ENCODE measurements around the gene RAI14.
A peak's percentile ranks its signal among the peaks of the same experiment; 100 is the strongest.

The RAI14 gene

DNA sequence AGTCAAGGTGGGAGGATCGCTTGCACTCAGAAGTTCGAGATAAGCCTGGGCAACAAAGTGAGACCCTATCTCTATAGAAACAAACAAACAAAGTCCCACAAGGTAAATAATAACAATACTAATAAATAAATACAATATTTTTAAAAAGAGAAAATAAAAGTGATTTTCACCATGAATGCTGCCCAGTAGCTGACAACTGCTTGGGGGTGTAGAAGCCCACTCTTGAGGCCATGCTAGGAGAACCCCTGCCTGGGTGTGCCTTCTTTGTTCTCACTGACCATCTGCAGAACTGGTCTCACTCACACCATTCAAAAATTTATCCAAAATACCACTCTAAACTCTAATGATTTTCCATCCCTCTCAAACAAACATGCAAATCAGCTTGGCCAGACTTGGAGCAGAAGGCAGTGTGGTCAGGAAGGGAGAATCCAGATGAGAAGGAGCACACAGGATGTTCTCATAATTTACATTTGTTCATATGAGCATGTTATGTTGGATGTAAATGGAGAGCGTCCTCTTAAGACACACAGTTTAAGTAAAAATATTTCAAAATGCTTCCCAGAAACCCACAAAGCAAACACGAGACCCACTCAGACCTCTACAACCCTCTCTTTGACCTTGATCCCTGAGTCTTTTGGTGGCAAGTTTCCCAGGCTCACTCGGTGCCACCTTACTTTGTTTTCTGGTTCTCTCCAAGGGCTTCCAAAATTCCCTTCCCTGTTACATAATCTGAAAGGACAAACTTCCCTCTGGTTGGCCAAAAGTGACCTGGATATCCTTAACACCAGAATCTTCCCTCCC, 7.9 kb upstream of the RAI14 start:
- DNase-seq, result no peak

DNA sequence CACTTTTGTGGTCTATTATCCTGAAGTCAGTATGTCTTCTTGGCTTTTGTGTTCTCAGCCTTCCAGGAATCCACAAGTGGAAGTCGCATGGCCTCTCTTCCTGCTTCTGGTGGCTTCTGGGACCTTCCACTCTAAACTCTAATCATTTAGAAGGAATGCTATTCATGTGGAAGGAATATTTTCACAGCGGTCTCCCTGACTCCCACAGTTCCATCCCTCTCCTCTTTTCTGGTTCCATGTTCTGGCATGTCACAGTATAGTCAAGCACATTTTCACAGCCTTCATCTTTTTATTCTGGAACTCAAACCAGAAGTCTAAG, 7.3 kb upstream of the RAI14 start:
- no peak for DNase-seq

DNA sequence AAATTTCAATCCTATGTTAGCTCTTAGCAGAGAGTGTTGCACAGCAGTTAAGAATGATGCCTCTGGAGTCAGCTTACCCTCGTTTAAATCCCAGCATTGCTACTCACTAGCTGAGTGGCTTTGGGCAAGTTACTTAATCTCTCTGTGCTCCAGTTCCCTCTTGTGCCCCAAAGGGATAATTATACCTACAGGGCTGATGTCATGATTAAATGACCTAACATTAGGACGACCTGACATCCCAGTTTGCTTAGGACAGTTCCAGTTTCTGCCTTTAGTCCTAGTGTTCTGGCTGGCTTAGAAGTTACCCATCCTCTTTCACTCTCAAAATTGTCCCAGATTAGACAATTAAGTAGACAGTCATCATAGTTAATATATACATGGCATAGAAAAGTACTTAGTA, 4.3 kb upstream of the RAI14 start:
- no peak for DNase-seq

DNA sequence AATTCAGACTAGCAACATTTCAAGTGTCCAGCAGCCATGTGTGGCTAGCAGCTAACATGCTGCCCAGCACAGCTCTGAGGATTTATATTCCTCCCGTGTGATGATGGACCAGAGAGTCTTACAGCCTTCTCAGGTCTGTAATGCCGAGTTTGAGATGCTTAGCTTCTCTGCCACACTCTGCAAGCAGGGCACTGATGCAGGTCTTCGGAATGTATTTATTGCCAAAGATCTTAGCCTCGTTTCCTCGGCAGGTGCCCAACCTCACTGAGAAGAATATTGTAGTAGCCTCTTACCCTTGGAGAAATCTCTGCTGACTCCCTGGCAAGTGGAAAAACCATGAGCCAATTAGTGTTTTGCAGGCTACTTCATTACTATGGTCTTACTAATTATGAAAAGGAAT, 3.7 kb upstream of the RAI14 start:
- DNase-seq, result no peak

DNA sequence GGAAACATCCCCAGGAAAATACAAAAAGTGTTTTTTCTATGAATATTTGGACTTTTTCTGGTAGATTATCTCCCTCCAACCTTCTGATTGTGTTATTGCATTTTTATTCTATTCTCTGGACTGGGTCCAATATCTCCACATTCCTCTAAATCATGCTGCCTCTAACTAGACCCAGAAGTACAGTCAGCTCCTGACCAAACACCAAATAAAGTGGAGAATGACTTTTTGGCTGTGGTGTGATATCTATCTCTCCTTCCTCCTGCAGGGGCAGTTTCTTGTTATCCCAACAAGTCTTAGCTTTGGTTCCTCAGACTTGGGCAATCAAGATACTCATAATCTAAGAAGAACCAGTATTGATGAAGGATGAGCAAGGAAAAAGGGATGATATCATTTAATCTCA, 3.2 kb upstream of the RAI14 start:
- no peak for DNase-seq

DNA sequence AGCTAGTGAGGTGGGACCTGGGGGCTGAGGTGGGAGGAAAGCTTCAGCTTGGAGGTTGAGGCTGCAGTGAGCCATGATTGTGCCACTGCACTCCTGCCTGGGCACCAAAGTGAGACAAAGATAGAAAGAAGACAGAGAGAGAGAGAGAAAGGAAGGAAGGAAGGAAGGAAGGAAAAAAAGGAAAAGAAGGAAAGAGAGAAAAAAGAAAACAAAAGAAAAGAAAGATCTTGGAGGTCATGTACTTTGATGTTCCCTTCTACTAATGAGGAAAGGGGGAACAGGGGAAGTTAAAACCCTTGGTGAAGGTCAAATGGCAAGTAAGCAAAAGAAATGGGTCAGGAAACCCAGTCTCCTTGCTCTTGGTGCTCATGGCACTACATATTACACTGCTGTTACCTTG, 2.4 kb upstream of the RAI14 start:
- no peak for DNase-seq

DNA sequence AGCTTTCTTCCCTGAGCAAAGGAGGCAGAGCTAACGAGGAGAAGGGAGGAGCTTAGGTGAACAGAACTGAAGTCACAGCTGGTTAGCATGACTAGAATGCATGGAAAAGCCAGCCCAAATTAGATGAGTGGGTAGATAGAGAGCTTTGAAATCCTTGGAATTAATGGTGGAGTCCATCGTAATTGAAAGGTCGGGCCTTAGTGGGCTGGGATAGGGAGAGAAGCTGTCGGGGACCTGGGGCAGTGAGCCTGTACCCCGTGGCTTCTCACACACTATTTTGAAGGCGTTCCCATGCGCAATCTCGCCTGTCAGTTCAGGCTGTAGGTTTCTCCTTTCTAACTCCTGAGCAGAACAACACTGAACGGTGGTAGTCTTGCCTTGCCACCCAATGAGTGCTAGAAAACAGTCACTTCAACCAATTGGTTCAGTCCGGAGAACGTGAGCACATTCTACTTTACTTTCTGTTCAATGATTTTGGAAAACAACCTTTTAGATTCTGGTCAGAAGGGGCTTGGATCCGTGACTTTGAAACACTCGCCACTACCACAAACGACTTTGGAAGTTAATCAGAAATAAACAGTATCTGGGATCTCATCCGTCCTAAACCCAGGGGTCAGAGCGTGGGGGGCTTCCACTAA, 655 bp upstream of the RAI14 start:
- peak; percentile 35 for DNase-seq

DNA sequence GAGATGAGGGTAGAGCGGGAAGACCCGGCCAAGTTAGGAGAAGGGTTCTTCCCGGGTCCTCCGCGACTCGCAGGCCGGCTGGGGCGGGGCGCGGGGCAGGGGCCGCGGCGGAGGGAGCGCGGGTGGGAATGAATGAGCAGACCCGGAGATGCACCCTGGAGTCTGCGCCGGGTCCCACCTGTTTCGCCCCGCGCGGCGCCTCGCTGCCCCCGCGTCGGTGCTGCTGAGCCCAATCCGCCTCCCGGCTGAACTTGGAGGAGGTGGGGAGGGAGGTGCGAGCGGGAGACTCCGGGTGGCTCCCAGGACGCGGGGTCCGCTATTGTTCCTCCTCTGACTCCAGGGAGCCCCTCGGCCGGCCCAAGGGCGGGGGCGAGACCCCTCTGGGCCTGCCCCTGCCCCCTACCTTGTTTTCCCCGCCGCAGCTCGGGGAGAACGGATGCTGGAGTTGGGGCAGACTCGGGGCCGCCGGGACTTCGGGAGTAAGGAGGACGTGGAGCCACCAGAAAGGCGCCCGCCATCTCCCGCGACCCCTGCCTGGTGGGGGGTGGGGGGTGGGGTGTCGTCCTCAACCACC, 659 bp downstream of the RAI14 start:
- DNase-seq, result peak; percentile 43

DNA sequence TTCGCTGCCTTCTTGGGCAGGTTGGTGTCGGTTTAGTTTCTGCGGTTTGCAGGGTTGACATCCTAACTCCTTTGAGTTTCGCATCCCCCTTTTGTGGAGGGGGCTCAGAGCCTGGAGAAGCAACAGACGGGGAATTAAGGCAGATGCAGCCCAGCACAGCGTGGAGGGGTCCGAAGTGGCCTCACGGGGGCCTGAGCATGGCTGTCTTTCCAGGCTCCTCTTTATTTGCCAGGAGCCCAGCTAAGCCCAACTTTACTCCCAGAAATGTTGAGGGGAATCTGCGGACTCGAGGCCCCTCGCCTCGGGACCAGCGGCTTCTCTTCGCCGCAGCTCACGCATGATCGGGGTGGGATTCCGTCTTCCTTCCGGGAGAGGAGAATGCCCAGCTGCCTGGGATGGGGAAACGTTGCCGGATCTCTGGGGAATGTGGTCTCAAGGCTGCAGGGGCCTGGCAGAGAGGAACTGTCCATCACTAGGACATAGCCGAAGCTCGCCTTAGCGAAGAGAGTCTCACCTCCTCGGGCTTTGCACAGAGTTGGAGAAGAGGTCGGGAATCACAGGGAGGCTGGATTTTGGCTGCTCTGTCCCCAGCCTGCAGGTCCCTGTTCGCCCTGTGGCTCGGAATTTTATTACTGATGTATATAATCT, 1.3 kb downstream of the RAI14 start:
- no peak for DNase-seq

DNA sequence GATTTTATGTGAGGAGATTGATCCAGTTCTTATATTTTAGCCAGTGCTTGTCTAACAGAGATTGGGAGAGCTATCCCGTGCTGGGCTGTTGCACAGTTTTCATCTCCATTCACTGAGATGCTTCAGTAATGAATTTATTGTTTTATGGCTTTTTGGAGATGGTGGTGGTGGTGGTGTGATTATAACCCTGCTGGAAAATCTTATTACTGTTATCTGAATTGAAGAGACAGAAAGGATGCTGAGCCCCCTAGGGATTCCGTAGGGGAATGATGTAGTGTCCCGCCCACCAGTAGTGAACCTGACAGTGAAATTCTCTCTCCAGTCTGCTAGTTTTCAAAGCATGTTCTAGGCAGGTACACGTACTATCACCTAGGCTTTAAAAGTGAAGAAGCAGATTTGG, 1.9 kb downstream of the RAI14 start:
- DNase-seq, result no peak

DNA sequence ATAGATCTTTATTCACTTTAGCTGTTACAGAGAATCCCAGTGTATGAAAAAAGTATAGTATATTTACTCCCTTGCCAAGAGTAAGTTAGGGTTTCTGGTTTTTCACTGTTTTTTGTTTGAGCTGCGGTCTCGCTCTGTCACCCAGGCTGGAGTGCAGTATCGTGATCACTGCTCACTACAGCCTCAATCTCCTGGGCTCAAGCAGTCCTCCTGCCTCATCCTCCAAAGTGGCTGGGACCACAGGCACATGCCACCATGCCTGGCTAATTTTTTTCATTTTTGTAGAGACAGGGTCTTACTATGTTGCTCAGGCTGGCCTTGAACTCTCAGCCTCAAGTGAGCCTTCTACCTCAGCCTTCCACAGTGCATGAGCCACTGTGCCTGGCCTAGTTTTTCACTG, 3.0 kb downstream of the RAI14 start:
- no peak for DNase-seq

DNA sequence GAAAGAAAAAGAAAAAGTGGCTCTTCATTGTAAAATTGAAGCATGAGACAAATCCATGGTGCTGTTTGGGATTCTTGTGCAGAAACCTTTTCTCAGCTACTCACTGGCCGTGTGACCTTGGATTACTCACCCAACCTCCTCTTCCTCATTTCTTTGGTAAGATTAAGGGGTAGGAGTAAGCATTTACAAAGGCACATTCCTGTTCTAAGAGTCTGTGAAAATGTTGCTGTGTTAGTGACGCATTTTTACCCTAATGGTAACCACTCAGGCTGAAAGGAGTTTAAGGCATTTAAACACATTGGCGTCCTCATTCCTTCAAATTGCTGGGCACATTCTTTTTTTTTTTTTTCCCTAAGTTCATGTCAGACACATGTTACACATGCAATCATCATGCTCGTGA, 4.3 kb downstream of the RAI14 start:
- DNase-seq, result no peak

DNA sequence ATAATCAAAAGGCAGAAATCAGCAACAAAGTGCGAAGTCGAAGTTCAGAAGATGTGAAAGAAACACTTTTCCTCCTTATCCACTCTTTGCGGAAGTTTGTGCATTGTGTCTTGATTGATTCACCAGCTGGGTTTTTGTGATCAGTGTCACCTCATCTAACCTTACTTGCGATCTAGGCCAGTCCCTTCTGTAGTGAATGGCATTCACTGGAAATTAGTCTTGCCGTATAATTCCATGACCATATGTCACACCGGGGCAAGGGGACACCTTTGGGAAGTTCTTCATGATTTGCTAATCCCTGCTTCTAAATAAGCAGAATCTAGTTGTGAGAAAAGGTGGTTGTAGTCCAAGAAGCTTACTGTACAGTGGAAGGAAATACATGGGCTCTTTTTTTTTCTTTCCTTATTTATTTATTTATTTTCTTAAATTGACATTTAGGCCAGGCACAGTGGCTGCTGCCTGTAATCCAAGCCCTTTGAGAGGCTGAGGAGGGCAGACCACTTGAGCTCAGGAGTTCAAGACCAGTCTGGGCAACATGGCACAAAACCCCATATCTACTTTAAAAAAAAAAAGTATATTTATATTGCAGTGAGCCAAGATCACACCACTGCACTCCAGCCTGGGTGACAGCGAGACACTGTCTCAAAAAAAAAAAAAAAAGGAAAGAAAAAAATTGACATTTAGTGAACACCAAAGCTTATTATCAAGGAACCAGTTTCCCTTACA, 7.8 kb downstream of the RAI14 start:
- no peak for DNase-seq

DNA sequence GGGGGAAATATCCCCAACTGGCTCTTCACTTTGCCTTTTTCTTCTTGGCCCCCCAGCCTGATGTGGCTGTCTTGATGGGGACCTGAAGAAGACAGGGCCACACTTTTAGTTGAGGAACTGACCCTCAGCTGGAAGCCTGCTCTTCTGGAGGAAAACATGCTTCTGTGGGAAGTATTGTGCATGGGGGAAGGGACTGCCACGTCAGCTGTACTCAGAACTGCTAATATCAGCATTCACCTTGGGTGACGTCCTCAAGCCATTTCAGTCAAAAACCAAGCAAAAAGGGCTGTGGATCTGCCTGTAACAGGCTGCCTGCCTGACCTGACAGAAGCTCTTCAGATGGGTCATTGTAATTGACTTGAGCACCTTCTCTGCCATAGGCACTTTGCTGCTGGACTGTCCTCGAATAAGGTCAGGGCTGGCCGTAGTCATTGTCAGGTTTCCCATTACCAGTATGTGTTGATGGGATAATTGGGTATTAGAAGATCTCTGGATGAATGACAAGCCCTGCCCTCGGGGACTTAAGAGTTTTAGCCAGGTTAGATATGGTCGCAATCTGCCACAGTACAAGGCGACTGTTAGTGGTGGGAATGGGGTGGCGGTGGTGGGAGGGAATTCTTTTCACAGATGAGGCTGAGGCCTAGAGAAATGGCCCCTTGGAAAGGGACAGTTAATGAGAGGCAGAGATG, 10.4 kb downstream of the RAI14 start:
- no peak for DNase-seq

DNA sequence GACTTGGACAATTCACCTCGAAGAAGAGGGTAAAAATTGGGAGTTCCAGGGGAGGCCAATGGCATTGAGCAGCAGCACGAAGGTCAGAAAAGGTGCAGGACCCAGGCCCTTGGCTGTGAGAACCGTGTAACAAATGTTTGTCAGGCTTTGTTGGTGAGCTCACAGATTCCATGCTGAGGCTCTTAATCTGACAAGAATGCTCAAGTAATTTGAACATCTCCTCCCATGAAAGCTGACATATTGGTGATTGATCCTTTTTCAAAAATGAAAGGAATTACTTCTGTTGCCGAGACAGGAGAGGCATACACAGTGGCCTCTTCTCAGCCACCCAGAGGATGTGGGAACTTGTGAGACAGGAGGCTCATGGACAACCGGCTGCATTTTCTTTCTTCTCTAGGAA, 11.6 kb downstream of the RAI14 start:
- no peak for DNase-seq

DNA sequence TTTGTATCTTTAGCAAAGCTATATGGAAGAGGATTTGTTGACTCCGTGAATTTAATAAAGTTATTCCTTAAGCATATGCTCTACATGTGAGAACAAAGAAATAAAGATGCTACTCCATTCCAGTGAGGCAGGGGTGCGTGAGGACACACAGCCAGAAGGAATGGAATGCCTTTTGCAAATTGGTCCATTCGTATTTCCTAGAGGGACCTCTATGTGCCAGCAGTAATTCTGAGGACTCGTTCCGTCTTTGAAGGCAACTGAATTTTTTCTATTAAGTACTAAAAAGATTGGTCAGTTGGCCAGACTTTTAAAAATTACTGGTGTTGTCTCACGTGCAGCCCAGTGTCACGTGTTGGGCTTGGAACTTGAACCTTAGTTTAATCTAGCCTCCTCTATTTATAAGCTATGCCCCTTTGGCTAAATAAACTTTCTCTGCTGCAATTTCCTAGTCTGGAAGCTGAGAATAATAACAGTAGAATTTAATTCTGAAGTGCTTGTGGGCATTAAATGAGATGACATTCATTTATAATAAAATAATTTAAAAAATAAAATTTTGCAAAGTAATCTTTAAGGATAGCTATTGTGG, 13.9 kb downstream of the RAI14 start:
- no peak for DNase-seq

DNA sequence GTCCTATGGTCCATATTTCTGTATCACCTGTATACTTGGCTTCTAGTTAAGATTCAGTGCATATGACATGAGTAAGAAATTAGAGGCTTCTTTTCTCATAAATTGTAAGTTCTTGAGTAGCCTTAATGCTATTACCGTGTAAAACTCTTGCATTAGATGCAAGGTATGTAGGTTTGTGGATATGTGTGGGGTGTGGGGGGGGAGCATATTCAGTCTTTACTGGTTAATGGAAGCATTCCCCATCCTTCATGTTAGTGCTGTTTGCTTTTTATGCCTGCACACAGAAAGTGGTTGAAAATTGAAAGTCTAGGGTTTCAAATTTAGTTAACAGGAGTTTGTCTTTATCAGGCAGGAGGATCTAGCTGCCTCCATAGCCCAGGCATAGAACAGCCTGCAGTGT, 16.1 kb downstream of the RAI14 start:
- DNase-seq, result no peak

DNA sequence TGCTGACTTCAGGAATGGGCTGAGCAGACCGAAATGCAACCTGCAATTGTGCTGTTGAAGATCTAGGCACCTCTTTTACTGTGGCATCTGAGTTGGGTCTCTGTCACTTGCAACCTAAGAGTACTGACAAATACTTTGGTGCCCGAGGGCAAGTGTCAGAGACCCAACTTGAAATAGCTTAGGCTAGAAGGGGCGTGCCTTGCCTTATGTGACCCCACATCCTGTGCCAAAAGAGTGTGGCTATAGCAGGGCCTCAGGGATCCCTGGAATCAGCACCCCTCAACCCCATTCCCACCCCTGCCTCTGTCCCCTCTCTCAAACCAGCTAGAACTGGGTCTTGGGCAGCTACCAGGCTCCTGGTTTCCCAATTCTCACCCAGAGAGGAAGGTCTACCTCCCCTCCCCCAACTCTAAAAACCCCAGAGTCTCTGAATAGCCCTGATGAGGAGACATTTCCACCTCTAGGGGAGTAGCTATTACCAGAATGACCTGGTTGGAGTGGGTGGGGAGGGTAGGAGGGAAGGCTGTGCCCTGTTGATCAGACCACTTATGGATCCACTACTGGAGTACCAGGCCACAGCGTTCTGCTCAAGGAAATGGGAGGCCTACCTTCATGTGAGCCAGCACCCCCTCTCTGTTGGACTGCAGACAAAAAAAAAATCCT, 17.5 kb downstream of the RAI14 start:
- no peak for DNase-seq

DNA sequence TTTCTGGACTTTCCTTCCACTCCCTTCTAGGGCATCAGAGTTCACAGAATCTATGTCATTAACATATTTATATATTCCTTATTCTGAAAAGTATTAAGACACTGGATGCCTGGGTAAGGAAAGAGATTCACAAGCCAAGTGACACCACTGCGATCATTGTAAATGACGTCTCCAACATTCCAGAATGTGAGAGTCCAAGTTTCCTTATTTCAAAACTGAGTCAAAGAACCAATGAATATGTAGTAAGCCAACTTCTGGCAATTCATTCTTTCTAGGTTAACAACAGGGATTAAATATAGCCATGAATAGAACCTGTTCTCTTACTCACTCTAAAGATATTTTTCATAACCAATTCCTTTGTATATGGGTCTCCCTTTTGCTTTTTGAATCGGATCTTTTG, 18.1 kb downstream of the RAI14 start:
- no peak for DNase-seq

DNA sequence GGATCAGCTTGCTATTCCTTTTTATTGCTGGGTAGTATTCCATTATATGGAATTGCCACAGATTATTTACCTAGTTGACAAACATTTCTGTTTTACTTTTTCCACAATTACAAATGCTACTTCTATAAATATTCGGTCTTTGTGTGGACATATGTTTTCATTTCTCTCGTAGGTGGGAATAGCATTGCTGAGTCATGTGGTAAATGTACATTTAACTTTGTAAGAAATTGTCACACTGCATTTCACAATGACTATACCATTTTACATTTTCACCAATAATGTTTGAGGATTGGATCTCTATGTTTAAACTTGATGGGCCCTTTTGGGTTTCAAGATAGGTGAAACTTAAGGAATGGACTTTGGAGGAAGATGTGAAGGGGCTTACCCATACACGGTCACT, 19.7 kb downstream of the RAI14 start:
- no peak for DNase-seq

DNA sequence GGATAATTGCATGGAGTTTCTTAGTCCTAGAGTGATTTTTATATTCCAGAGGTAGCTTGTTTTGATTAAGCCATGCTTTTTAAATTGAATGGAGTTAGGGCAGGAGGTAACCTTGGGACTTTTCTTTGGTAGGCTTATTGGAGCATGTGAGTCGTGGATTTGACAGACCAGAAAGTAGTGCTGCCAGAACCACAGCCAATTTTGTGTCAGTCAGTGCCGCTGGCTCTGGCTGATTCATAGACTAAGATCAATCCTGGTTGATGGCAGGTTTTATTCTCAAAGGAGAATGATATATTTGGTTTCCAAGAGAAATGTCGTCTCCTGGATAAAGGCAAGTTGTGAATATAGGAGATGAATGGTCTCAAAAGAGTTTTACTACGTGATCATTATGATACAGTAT, 20.3 kb downstream of the RAI14 start:
- no peak for DNase-seq

DNA sequence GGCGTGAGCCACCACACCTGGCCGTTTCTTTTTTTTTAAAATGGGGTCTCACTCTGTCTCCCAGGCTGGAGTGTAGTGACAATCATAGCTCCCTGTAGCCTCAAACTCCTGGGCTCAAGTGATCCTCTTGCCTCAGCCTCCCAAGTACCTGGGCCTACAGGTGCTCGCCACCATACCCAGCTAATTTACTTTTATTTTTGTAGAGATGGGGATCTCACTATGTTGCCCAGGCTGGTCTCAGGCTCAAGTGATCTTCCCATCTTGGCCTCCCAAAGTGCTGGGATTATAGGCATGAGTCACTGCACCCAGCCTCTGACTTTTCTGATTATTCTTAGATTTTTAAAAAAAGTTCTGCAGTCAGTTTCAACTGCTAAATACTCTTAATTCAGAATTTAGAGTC, 21.3 kb downstream of the RAI14 start:
- no peak for DNase-seq
